Measurements from ENCODE around the gene ENDOD1.

GRCh38 chr11:95055283-95055897 is 34.3 kb upstream of the ENDOD1 start:
- TF ChIP-seq POLR2A (IDR thresholded peaks at IDR 0.05) (no peak), CTCF (IDR thresholded peaks at IDR 0.05) (no peak)

Data from esophagus squamous epithelium (tissue), 4 donors.